GM08714 (cell line): ENCODE results near the gene UBLCP1.
"Not testable (repeated sequence)": the region's sequence is repeated elsewhere in the genome, so short reads cannot be mapped to it uniquely, and the experiment has no call there.

Experiments
- H3K4me3 ChIP-seq: fragments of 200-500 bp; sonication (Bioruptor generic); 2 replicates; pipeline ENCODE4 v1.5.1; 2014; ENCODE audit warnings: mild to moderate bottlenecking, low read length, inconsistent platforms
- ZNF274 ChIP-seq: IDR thresholded peaks from 2 replicates; pipeline ENCODE4 v1.6.1; 2012; ENCODE audit warnings: mild to moderate bottlenecking, low read depth, low read length

Gene UBLCP1

GRCh38 chr5:159269723-159270122 lies 6.6 kb downstream of the UBLCP1 start:
- no peak overlapping the region for H3K4me3 ChIP-seq
- TF ChIP-seq ZNF274 = no peak

- H3K4me3 ChIP-seq = no peak overlapping the region
- no peak for TF ChIP-seq ZNF274
Measured at GRCh38 chr5:159273923-159274322, 10.8 kb downstream of the UBLCP1 start.

- no peak overlapping the region for H3K4me3 ChIP-seq
Measured at GRCh38 chr5:159274676-159275075, 11.6 kb downstream of the UBLCP1 start.

GRCh38 chr5:159286420-159287035 lies 23.4 kb downstream of the UBLCP1 start:
- no peak for TF ChIP-seq ZNF274
- no peak overlapping the region for H3K4me3 ChIP-seq

More at GRCh38 chr5:159274676-159275075, 11.6 kb downstream of the UBLCP1 start:
- no peak for TF ChIP-seq ZNF274

GRCh38 chr5:159290741-159291140 lies 27.7 kb downstream of the UBLCP1 start:
- H3K4me3 ChIP-seq = no peak overlapping the region
- TF ChIP-seq ZNF274 = no peak

GRCh38 chr5:159294921-159295320 lies 31.8 kb downstream of the UBLCP1 start:
- no peak for TF ChIP-seq ZNF274
- no peak overlapping the region for H3K4me3 ChIP-seq

- H3K4me3 ChIP-seq = not testable (repeated sequence)
Measured at GRCh38 chr5:159297300-159297699, 34.2 kb downstream of the UBLCP1 start.

- no peak for TF ChIP-seq ZNF274
- H3K4me3 ChIP-seq = no peak overlapping the region
Measured at GRCh38 chr5:159301466-159301865, 38.4 kb downstream of the UBLCP1 start.

- not testable (repeated sequence) for H3K4me3 ChIP-seq
Measured at GRCh38 chr5:159301929-159302860, 39.1 kb downstream of the UBLCP1 start.

GRCh38 chr5:159303286-159303685 lies 40.2 kb downstream of the UBLCP1 start:
- H3K4me3 ChIP-seq = no peak overlapping the region
- TF ChIP-seq ZNF274 = no peak

- TF ChIP-seq ZNF274 = no peak
- no peak overlapping the region for H3K4me3 ChIP-seq
Measured at GRCh38 chr5:159304961-159305595, 42.0 kb downstream of the UBLCP1 start.

GRCh38 chr5:159309689-159310433 lies 46.8 kb downstream of the UBLCP1 start:
- TF ChIP-seq ZNF274 = no peak
- H3K4me3 ChIP-seq = no peak overlapping the region

- no peak overlapping the region for H3K4me3 ChIP-seq
- no peak for TF ChIP-seq ZNF274
Measured at GRCh38 chr5:159310511-159310910, 47.4 kb downstream of the UBLCP1 start.

GRCh38 chr5:159311063-159311462 lies 48.0 kb downstream of the UBLCP1 start:
- no peak overlapping the region for H3K4me3 ChIP-seq
- no peak for TF ChIP-seq ZNF274
